HUES64 (cell line): ENCODE data around the gene NT5C2.
"Not testable (repeated sequence)": the region's sequence is repeated elsewhere in the genome, so short reads cannot be mapped to it uniquely, and the experiment has no call there.

Experiments used
- H3K27ac ChIP-seq: 2 replicates; pipeline ENCODE4 v1.7.0; 2013; ENCODE audit warnings: low read depth, low read length, inconsistent platforms
- H3K27me3 ChIP-seq: 2 replicates; pipeline ENCODE4 v1.6.1; 2013; ENCODE audit warnings: mild to moderate bottlenecking, low read length; ENCODE audit not compliant: insufficient read depth
- H3K36me3 ChIP-seq: 2 replicates; pipeline ENCODE4 v1.6.1; 2013; ENCODE audit warnings: mild to moderate bottlenecking, low read length; ENCODE audit not compliant: insufficient read depth
- H3K4me1 ChIP-seq: 2 replicates; pipeline ENCODE4 v1.6.1; 2013; ENCODE audit warnings: mild to moderate bottlenecking, low read length, moderate library complexity; ENCODE audit not compliant: insufficient read depth
- H3K4me3 ChIP-seq: 2 replicates; pipeline ENCODE4 v1.5.1; 2013; ENCODE audit warnings: mild to moderate bottlenecking, low read length, moderate library complexity
- H3K9ac ChIP-seq: 2 replicates; pipeline ENCODE4 v1.6.1; 2013; ENCODE audit warnings: mild to moderate bottlenecking, low read depth, low read length
- H3K9me3 ChIP-seq: 2 replicates; pipeline ENCODE4 v1.6.1; 2013; ENCODE audit warnings: low read depth, low read length; ENCODE audit not compliant: insufficient read depth
- WGBS: fragments of 150-250, 120-280 bp; methylation state at CpG from one replicate; pipeline ENCODE4 v1.1.7; 2013; ENCODE audit warnings: missing lambda C conversion rate; 5-methylcytosine and 5-hydroxymethylcytosine counted together

NT5C2 gene

DNA sequence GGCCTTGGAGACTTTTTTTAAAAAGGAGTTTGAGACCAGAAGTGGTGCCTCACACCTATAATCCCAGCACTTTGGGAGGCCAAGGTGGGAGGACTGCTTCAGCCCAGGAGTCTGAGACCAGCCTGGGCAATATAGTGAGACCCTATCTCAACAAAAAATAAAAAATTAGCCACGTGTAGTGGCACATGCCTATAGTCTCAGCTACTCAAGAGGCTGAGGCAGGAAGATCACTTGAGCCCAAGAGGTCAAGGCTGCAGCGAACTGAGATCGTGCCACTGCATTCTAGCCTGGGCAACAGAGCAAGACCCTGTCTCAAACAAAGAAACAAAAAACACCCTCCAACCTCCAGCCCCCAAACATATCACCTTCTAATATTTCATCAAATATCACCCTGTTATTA lies 49.4 kb downstream of the NT5C2 start:
- H3K9me3 ChIP-seq, H3K36me3 ChIP-seq, H3K4me3 ChIP-seq, H3K27me3 ChIP-seq, H3K27ac ChIP-seq, H3K9ac ChIP-seq: not testable (repeated sequence)
- H3K4me1 ChIP-seq, result peaks cover 19% of the 10 kb centered on the region
- WGBS, result 95% methylated on average over 3 of the region's 3 CpGs

DNA sequence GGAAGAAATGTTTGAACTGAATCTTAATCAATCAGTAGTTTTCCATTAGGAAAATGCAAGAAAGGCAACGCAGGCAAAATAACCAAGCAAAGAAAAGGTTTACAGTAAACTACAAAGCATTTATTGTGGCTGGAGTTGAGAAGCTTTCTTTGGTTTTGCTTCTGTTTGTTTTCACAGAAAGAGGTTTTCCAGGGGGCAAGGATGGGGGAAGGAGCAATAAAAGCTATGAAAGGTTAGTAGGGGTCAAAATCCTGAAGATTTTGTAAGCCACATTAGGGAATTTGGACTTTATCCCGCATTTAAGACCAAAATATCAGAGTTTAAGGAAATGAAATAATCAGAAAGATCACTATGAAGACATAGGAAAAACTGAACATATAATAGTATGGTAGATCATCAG lies 51.1 kb downstream of the NT5C2 start:
- peaks cover 25% of the 10 kb centered on the region for H3K36me3 ChIP-seq
- peaks cover 19% of the 10 kb centered on the region for H3K4me1 ChIP-seq
- WGBS, result 85% methylated on average over 2 of the region's 2 CpGs
- H3K9me3 ChIP-seq, result no peaks in the 10 kb centered on the region
- H3K27me3 ChIP-seq, result no peaks in the 10 kb centered on the region
- H3K4me3 ChIP-seq, result no peak overlapping the region
- no peak overlapping the region for H3K9ac ChIP-seq
- no peak overlapping the region for H3K27ac ChIP-seq

GRCh38 chr10:103140469-103140868 lies 52.6 kb downstream of the NT5C2 start:
- H3K9ac ChIP-seq, result no peak overlapping the region
- no peaks in the 10 kb centered on the region for H3K9me3 ChIP-seq
- H3K4me1 ChIP-seq, result peaks cover 4% of the 10 kb centered on the region; the same call in 1 of the 2 replicates
- 100% methylated on average over 1 of the region's 1 CpG for WGBS
- H3K27ac ChIP-seq, result no peak overlapping the region
- no peaks in the 10 kb centered on the region for H3K27me3 ChIP-seq
- peaks cover 35% of the 10 kb centered on the region for H3K36me3 ChIP-seq
- H3K4me3 ChIP-seq, result no peak overlapping the region

- peaks cover 40% of the 10 kb centered on the region for H3K36me3 ChIP-seq
- 88% methylated on average over 3 of the region's 3 CpGs for WGBS
Measured at GRCh38 chr10:103139803-103140202, 53.3 kb downstream of the NT5C2 start.

GRCh38 chr10:103135168-103135567 lies 57.9 kb downstream of the NT5C2 start:
- not testable (repeated sequence) for H3K27ac ChIP-seq, H3K4me3 ChIP-seq, H3K27me3 ChIP-seq, H3K9ac ChIP-seq, H3K4me1 ChIP-seq
- WGBS, result 82% methylated on average over 3 of the region's 3 CpGs
- H3K9me3 ChIP-seq, result peaks cover 11% of the 10 kb centered on the region; the same call in 1 of the 2 replicates
- H3K36me3 ChIP-seq, result peaks cover 53% of the 10 kb centered on the region

More at GRCh38 chr10:103139803-103140202, 53.3 kb downstream of the NT5C2 start:
- Histone ChIP-seq H3K4me3 (no peak overlapping the region), H3K27me3 (no peaks in the 10 kb centered on the region), H3K4me1 (no peaks in the 10 kb centered on the region; the same call in 1 of the 2 replicates), H3K9me3 (peaks cover 4% of the 10 kb centered on the region; the same call in 1 of the 2 replicates), H3K27ac (no peak overlapping the region), H3K9ac (no peak overlapping the region)

- Histone ChIP-seq H3K27ac (no peak overlapping the region), H3K4me1 (no peaks in the 10 kb centered on the region), H3K4me3 (no peak overlapping the region), H3K9ac (no peak overlapping the region), H3K36me3 (peaks cover 21% of the 10 kb centered on the region), H3K27me3 (no peaks in the 10 kb centered on the region), H3K9me3 (peaks cover 11% of the 10 kb centered on the region; the same call in 1 of the 2 replicates)
- WGBS, result 100% methylated on average over 1 of the region's 1 CpG
Measured at GRCh38 chr10:103130910-103131309, 62.2 kb downstream of the NT5C2 start.

DNA sequence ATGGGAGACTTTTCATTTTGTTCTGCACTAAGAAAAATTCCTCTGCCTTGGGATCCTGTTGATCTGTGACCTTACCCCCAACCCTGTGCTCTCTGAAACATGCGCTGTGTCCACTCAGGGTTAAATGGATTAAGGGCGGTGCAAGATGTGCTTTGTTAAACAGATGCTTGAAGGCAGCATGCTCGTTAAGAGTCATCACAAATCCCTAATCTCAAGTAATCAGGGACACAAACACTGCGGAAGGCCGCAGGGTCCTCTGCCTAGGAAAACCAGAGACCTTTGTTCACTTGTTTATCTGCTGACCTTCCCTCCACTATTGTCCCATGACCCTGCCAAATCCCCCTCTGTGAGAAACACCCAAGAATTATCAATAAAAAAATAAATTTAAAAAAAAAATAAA lies 62.9 kb downstream of the NT5C2 start:
- H3K9me3 ChIP-seq, H3K4me1 ChIP-seq, H3K27me3 ChIP-seq, H3K4me3 ChIP-seq, H3K9ac ChIP-seq, H3K27ac ChIP-seq: not testable (repeated sequence)
- 94% methylated on average over 3 of the region's 5 CpGs for WGBS
- H3K36me3 ChIP-seq, result peaks cover 18% of the 10 kb centered on the region

- Histone ChIP-seq H3K9ac (no peak overlapping the region), H3K9me3 (0 out of 2 replicates have a peak, but pooled peaks cover 7% of the 10 kb centered on the region), H3K4me3 (no peak overlapping the region), H3K27ac (no peak overlapping the region), H3K36me3 (peaks cover 11% of the 10 kb centered on the region), H3K4me1 (no peaks in the 10 kb centered on the region), H3K27me3 (no peaks in the 10 kb centered on the region)
- WGBS, result 100% methylated on average over 1 of the region's 1 CpG
Measured at GRCh38 chr10:103127241-103127640, 65.8 kb downstream of the NT5C2 start.

DNA sequence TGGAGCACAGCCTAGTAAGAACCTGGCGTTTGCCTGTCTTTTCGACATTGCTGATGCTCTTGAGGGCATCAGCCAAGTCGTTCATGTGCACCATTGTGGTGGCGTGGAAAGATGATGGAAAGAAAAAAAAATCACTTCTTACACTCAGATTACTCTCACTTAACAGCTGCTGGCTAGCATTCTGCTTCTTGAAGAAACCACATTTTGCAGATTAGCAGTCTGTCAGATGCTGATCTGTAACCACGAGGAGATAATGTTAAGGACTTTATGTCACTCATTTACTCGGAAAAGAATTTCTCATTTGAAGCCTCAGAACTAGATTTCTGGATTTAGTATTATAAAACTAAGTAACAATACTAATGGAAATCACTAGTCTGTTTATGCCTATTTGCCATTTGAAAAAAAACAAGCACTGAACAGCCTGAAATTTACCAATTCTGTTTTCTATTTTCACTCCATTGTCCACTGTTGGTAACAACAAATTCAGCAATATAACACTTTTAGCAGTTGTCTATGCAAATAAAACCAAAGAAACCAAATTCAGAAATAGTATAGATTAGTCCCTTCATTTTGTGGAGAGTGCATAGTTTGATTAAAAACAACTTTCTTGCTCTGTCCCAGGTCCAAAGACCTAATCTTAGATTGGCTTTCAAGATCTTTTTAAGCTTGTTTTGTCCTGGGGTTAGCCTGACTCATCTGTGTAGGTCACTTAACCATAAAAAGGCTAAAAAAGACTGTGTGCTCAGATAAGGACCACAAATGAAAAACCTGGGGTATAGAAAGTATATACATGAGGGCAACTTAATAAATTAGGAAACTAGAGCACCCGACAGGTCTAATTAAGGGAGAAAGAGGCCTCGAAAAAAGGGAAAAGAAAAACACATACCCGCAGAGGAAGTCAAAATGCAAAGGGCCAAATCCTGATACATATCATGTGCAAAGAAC lies 67.5 kb downstream of the NT5C2 start:
- 0 out of 2 replicates have a peak, but pooled peaks cover 1% of the 10 kb centered on the region for H3K9me3 ChIP-seq
- H3K27ac ChIP-seq, result no peak overlapping the region
- peaks cover 6% of the 10 kb centered on the region for H3K36me3 ChIP-seq
- H3K27me3 ChIP-seq, result no peaks in the 10 kb centered on the region
- H3K9ac ChIP-seq, result no peak overlapping the region
- H3K4me3 ChIP-seq, result no peak overlapping the region
- no peaks in the 10 kb centered on the region for H3K4me1 ChIP-seq
- 94% methylated on average over 9 of the region's 9 CpGs for WGBS

DNA sequence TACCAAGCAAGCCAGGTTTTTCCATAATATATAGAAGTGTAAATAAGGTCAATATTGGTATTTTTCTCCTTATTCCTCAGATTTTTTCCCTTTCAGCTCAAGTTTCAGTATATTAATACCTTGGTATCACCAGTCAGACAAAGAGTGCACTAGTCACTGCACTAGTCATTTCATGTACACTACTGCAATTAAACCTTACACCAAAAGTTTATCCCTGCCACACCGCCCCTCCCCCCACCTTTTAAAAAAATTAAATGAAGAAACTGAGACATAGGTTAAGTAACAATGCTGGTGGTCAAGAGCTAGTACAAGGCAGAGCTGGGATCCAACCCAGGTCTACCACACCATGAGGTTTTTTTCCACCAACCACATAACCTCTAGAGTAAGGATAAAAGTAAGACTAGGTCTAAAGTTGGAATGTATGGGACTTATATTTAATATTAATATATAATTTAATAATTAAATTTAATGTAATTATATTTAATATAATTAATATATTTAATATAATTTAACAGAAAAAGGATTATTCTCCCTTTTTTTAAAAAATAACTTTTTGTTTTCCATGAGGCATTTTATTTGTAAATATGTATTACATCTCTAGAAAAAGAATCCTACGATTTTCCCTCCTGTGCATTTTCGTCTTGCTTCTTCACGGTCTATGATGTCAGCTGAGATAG lies 68.5 kb downstream of the NT5C2 start:
- no peak overlapping the region for H3K27ac ChIP-seq
- H3K9me3 ChIP-seq, result no peaks in the 10 kb centered on the region
- no peak overlapping the region for H3K4me3 ChIP-seq
- no peaks in the 10 kb centered on the region for H3K4me1 ChIP-seq
- 88% methylated on average over 4 of the region's 4 CpGs for WGBS
- peaks cover 6% of the 10 kb centered on the region for H3K36me3 ChIP-seq
- no peak overlapping the region for H3K9ac ChIP-seq
- H3K27me3 ChIP-seq, result no peaks in the 10 kb centered on the region

- no peak overlapping the region for H3K9ac ChIP-seq
- no peaks in the 10 kb centered on the region for H3K4me1 ChIP-seq
- peaks cover 6% of the 10 kb centered on the region for H3K36me3 ChIP-seq
- H3K27me3 ChIP-seq, result no peaks in the 10 kb centered on the region
- no peak overlapping the region for H3K27ac ChIP-seq
- H3K4me3 ChIP-seq, result no peak overlapping the region
- no peaks in the 10 kb centered on the region for H3K9me3 ChIP-seq
- WGBS, result 90% methylated on average over 7 of the region's 7 CpGs
Measured at GRCh38 chr10:103123282-103124024, 69.6 kb downstream of the NT5C2 start.
